PC-9 (cell line): ENCODE data around the gene PXT1. TPM values are rescaled to one million over a fixed set of nuclear protein-coding genes. Genes with fewer than 3 reads are reported as not detected.

ENCODE experiments used
- BruUV-seq: library from RNA; stranded (reverse); fragments of 400-500 nt; replicated peaks from 2 replicates; lab custom pipeline; 2021; lab: Mats Ljungman, UMichigan
- CTCF ChIA-PET: fragments of 300-600 bp; sonication (Branson Sonifier 250); formaldehyde crosslinking; loops from one replicate; lab custom pipeline; 2022; ENCODE audit warnings: antibody characterized with exemption; lab: Charles Lee
- POLR2A ChIA-PET: fragments of 300-600 bp; sonication (Branson Sonifier 250); formaldehyde crosslinking; loops from one replicate; lab custom pipeline; 2022; ENCODE audit warnings: antibody characterized with exemption; ENCODE audit not compliant: unreplicated experiment; lab: Charles Lee
- DNase-seq, 2 experiments: peaks; one replicate each; pipeline versions ENCODE4 v3.0.0 to v3.0.0-alpha.2; 2015 to 2022; ENCODE audit warnings: mixed read lengths in 1 of 2
- H2AFZ ChIP-seq: fragments of 200-600 bp; sonication (generic); 2 replicates; pipeline ENCODE4 v1.8.1; 2017; ENCODE audit warnings: antibody characterized with exemption
- H3F3A ChIP-seq: fragments of 200-600 bp; sonication (generic); 2 replicates; pipeline ENCODE4 v1.8.1; 2017; ENCODE audit warnings: antibody characterized with exemption, mild to moderate bottlenecking, low read depth; ENCODE audit not compliant: insufficient read depth
- H3K27ac ChIP-seq: fragments of 200-600 bp; sonication (generic); 2 replicates; pipeline ENCODE4 v1.6.1; 2016; ENCODE audit warnings: mixed run types
- H3K27me3 ChIP-seq: fragments of 200-600 bp; sonication (generic); 2 replicates; pipeline ENCODE4 v1.6.1; 2016; ENCODE audit warnings: low read depth, mixed run types; ENCODE audit not compliant: insufficient read depth
- H3K36me3 ChIP-seq: fragments of 200-600 bp; sonication (generic); 2 replicates; pipeline ENCODE4 v1.6.1; 2016; ENCODE audit warnings: low read depth, mixed run types
- H3K4me1 ChIP-seq: fragments of 200-600 bp; sonication (generic); replicated peaks from 2 replicates; pipeline ENCODE4 v1.6.1; 2016; ENCODE audit warnings: mixed run types; ENCODE audit not compliant: insufficient read depth
- H3K4me2 ChIP-seq: fragments of 200-600 bp; sonication (generic); 2 replicates; pipeline ENCODE4 v1.6.1; 2017; ENCODE audit warnings: mixed run types
- H3K4me3 ChIP-seq: fragments of 200-600 bp; sonication (generic); 2 replicates; pipeline ENCODE4 v1.6.1; 2016; ENCODE audit warnings: mixed run types
- H3K79me2 ChIP-seq: fragments of 200-600 bp; sonication (generic); 2 replicates; pipeline ENCODE4 v1.6.1; 2017; ENCODE audit warnings: low read depth, mixed run types
- H3K9me2 ChIP-seq: fragments of 200-600 bp; sonication (generic); 2 replicates; pipeline ENCODE4 v1.8.1; 2017; ENCODE audit warnings: mild to moderate bottlenecking; ENCODE audit not compliant: insufficient read depth
- H3K9me3 ChIP-seq: fragments of 200-600 bp; sonication (generic); 2 replicates; pipeline ENCODE4 v1.8.1; 2016; ENCODE audit warnings: low read depth; ENCODE audit not compliant: insufficient read depth
- H4K20me1 ChIP-seq: fragments of 200-600 bp; sonication (generic); 2 replicates; pipeline ENCODE4 v1.8.1; 2017; ENCODE audit not compliant: insufficient read depth
- EZH2 ChIP-seq: fragments of 200-600 bp; sonication (generic); IDR thresholded peaks from 2 replicates; pipeline ENCODE4 v1.8.0; 2017; ENCODE audit warnings: antibody characterized with exemption, low read depth
- intact Hi-C: fragments of 100-400 bp; cut with micrococcal nuclease; formaldehyde crosslinking; loops from one replicate; pipeline ENCODE4 v1.10.0; 2022; ENCODE audit not compliant: unreplicated experiment
- total RNA-seq: library from RNA; stranded (reverse); gene quantifications from 2 replicates; pipeline ENCODE4 v1.2.3, GENCODE V29; 2021
- TF ChIP-seq, protein P1 (sequence below): fragments of 200-600 bp; sonication (generic); conservative IDR thresholded peaks from 2 replicates; pipeline ENCODE4 v1.6.1; 2017; ENCODE audit warnings: mixed run types, antibody characterized with exemption, mild to moderate bottlenecking, moderate library complexity

Gene PXT1
- total RNA-seq, 1 experiment from 2014 or later = not detected

DNA sequence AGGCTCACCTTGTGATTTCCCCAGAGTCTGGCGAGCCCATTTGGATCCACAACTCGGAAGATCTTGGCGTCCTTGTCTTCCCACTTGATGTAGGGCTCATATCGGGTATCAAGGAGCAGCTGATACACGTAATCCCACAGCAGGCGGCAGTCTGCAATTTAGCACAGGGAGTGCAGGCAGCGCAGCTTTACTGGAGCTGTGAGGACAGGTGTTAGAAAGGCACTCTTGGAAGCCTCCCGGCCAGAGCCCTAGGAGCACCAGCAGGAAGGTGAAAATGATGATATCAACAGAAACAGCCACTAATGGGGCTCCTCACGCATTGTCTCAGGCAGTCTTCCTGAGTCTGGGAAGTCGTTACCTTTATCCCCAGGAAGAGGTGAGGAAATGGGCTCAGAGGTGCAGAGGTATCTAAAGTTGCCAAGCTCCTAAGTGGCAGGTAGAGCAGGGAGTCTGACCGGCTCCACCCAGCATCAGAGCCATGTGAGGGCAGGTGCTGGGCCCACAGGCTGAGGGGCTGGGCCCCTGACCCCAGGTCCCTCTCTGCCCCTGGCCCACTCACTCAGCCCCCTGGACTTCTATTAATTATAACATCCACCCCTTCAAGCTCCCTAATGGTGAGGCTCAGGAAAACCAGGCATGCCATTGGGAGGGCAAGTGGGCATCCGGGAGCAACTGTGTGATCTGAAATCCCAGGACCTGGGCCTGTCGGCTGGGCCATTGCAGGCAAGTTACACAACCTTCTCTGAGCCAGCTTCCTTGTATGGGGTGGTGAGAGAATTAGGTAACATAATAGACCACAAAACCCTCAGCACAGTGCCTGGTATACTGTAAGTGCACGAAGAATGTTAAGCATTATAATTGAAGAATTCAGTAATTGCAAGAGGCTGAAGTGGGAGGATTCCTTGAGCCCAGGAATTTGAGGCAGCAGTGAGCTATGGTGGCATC lies 73.5 kb downstream of the PXT1 start:
- no peak for TF ChIP-seq EZH2
- TF ChIP-seq, protein P1, sequence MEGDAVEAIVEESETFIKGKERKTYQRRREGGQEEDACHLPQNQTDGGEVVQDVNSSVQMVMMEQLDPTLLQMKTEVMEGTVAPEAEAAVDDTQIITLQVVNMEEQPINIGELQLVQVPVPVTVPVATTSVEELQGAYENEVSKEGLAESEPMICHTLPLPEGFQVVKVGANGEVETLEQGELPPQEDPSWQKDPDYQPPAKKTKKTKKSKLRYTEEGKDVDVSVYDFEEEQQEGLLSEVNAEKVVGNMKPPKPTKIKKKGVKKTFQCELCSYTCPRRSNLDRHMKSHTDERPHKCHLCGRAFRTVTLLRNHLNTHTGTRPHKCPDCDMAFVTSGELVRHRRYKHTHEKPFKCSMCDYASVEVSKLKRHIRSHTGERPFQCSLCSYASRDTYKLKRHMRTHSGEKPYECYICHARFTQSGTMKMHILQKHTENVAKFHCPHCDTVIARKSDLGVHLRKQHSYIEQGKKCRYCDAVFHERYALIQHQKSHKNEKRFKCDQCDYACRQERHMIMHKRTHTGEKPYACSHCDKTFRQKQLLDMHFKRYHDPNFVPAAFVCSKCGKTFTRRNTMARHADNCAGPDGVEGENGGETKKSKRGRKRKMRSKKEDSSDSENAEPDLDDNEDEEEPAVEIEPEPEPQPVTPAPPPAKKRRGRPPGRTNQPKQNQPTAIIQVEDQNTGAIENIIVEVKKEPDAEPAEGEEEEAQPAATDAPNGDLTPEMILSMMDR = no peak
- Histone ChIP-seq H3K27me3 (no peaks in the 10 kb centered on the region), H2AFZ (no peak overlapping the region), H3F3A (peaks cover 25% of the 10 kb centered on the region), H3K4me2 (peak overlapping the region; percentile 20; the same call in 1 of the 2 replicates), H3K36me3 (no peaks in the 10 kb centered on the region), H3K4me3 (no peak overlapping the region), H4K20me1 (no peaks in the 10 kb centered on the region), H3K4me1 (peaks cover 26% of the 10 kb centered on the region), H3K79me2 (no peaks in the 10 kb centered on the region), H3K9me2 (no peaks in the 10 kb centered on the region), H3K27ac (peak overlapping the region; percentile 39), H3K9me3 (no peaks in the 10 kb centered on the region)
- ChIA-PET POLR2A (interaction anchor here (0.6 kb wide), 1 partner anchor 1246 kb away, joined by 5 read pairs; no protein-coding TSS in a partner anchor), CTCF (no interaction called here)
- peak in 1 of 2 experiments; percentile 94 for DNase-seq
- intact Hi-C loops = loop anchor here (10.0 kb wide), 1 partner anchor 144 kb away; no protein-coding TSS in a partner anchor
- BruUV-seq = no TSS peak

DNA sequence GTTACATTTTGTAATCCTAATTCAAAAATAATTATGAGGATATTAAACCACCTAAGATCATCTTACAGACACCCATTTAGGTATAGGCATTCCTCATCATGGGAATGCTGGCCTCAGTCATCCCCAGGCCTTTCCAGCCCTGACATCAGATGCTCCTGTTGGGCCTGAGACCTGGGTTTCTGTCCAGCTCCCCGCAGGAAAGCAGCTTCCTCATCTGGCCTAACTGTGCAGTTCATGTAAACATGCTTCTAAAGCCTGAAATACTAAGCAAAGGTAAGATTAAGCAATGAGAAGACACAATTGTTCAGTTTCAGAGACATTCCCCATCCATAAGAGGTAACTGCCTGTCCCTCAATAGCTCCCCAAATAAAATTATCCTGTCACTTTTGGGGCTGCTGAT lies 74.2 kb downstream of the PXT1 start:
- no TSS peak for BruUV-seq
- Histone ChIP-seq H3K27ac (no peak overlapping the region), H4K20me1 (no peaks in the 10 kb centered on the region), H3K4me1 (peaks cover 18% of the 10 kb centered on the region), H3K9me3 (no peaks in the 10 kb centered on the region), H3K4me2 (no peak overlapping the region), H3K36me3 (no peaks in the 10 kb centered on the region), H3F3A (peaks cover 25% of the 10 kb centered on the region), H3K79me2 (no peaks in the 10 kb centered on the region), H3K9me2 (no peaks in the 10 kb centered on the region), H3K4me3 (no peak overlapping the region), H3K27me3 (no peaks in the 10 kb centered on the region), H2AFZ (no peak overlapping the region)
- intact Hi-C loops = loop anchor here (10.0 kb wide), 1 partner anchor 144 kb away; no protein-coding TSS in a partner anchor
- TF ChIP-seq EZH2 = no peak
- TF ChIP-seq, protein P1 = no peak
- ChIA-PET CTCF (no interaction called here), POLR2A (no interaction called here)
- DNase-seq = no peak

DNA sequence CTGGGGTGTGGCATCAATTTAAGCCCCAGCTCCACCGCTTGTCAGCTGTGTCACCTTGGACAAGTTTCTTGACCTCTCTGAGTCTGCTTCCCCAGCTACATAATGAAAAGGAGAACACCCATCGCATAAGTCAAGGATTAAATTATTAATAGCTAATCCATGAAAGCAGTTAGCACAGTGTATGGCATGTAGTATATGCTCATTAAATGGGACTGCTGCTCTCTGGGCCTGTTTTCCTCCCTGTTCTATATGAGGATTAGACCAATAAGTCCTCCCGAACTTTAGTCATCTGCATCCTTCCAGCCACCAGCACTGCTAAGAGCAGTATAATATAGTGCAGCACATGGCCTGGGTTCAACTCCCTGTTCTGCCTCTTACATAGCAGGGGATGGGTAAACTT lies 74.9 kb downstream of the PXT1 start:
- POLR2A ChIA-PET = interaction anchor here (0.5 kb wide), 1 partner anchor 49 kb away, joined by 3 read pairs; no protein-coding TSS in a partner anchor
- Histone ChIP-seq H4K20me1 (no peaks in the 10 kb centered on the region), H3K4me1 (peaks cover 18% of the 10 kb centered on the region), H3F3A (peaks cover 25% of the 10 kb centered on the region), H3K4me3 (no peak overlapping the region), H3K4me2 (no peak overlapping the region), H3K79me2 (no peaks in the 10 kb centered on the region), H3K36me3 (no peaks in the 10 kb centered on the region), H3K27me3 (no peaks in the 10 kb centered on the region), H3K9me2 (no peaks in the 10 kb centered on the region), H3K9me3 (no peaks in the 10 kb centered on the region), H2AFZ (no peak overlapping the region), H3K27ac (no peak overlapping the region)
- intact Hi-C loops = loop anchor here (10.0 kb wide), 1 partner anchor 143 kb away; no protein-coding TSS in a partner anchor
- no peak for TF ChIP-seq EZH2
- TF ChIP-seq, protein P1 = no peak
- CTCF ChIA-PET = no interaction called here
- no peak for DNase-seq
- BruUV-seq = no TSS peak
